Right lobe of liver (tissue), 6 donors: ENCODE data around the gene BMP2. TPM values are rescaled to one million over a fixed set of nuclear protein-coding genes. Genes with fewer than 3 reads are reported as not detected.

ENCODE experiments used
- ATAC-seq, 4 donors: fragments of 200-7000 bp; cut with Tn5 transposase; one replicate each; pipeline ENCODE4 v1.9.1; 2020; ENCODE audit warnings: mild to moderate bottlenecking in 4 of 4, moderate library complexity in 4 of 4
- DNase-seq, 3 donors: peaks; one replicate each; pipeline ENCODE4 v3.0.0-alpha.2; 2020
- H3K27ac ChIP-seq, 3 donors: fragments of 200-600 bp; one replicate each; pipeline ENCODE4 v1.8.0; 2022
- H3K27me3 ChIP-seq, 2 donors: fragments of 200-600 bp; one replicate each; pipeline ENCODE4 v1.8.0; 2022
- H3K36me3 ChIP-seq, 4 donors: fragments of 200-600 bp; sonication (generic) in 1 of 4; one replicate each; pipeline versions ENCODE4 v1.5.1 to v1.8.0; 2017 to 2022; ENCODE audit warnings: control low read depth in 1 of 4
- H3K4me1 ChIP-seq, 4 donors: fragments of 200-600 bp; sonication (generic) in 1 of 4; one replicate each; pipeline versions ENCODE4 v1.5.1 to v1.8.0; 2017 to 2022; ENCODE audit warnings: control low read depth in 1 of 4
- H3K4me3 ChIP-seq, 3 donors: fragments of 200-600 bp; one replicate each; pipeline ENCODE4 v1.8.0; 2022
- H3K9me3 ChIP-seq, 4 donors: fragments of 200-600 bp; sonication (generic) in 1 of 4; one replicate each; pipeline versions ENCODE4 v1.5.1 to v1.8.0; 2017 to 2022; ENCODE audit warnings: control low read depth in 1 of 4
- POLR2A ChIP-seq: fragments of 450-650 bp; IDR thresholded peaks from one replicate; pipeline ENCODE4 v1.6.1; 2017; ENCODE audit warnings: antibody characterized with exemption, mild to moderate bottlenecking
- WGBS: methylation state at CpG from one replicate; pipeline ENCODE4 v1.1.6; 2018; ENCODE audit warnings: low coverage, low lambda C conversion rate; ENCODE audit not compliant: insufficient coverage; ENCODE audit errors: missing lambda C conversion rate; 5-methylcytosine and 5-hydroxymethylcytosine counted together
- intact Hi-C, 2 donors: fragments of 100-400 bp; cut with DNase I; formaldehyde crosslinking; loops; one replicate each; pipeline versions ENCODE4 v1.11.2 to v1.14.1; 2022
- total RNA-seq, 6 experiments: library from RNA; depleted of rRNA in 2 of 6; stranded (reverse); fragments of >200 nt in 2 of 6; fragmentation: NEBNext Ultra II Directional in 3 of 6; extraction: Animal tissue kit (Norgen Biotek cat#: 25700) in 3 of 6; gene quantifications; one replicate each; pipeline versions ENCODE4 v1.1.0 to v1.2.4, GENCODE V29; 2016 to 2023
- TF ChIP-seq, protein P1 (sequence below), 4 donors: fragments of 200-600 bp in 3 of 4; fragments of 450-650 bp in 1 of 4; IDR thresholded peaks; one replicate each; pipeline versions ENCODE4 v1.5.1 to v1.8.0; 2016 to 2022; ENCODE audit warnings: antibody characterized with exemption in 4 of 4, mild to moderate bottlenecking in 2 of 4
- donor health status: DM: no; HTN: yes; CAD: no.
- donor health status: DM: no; HTN: no; CAD: no.
- donor health status: DM: no; HTN: no; CAD: no.
- donor health status: DM: no; HTN: yes; CAD: no.
- donor health status: DM: no; HTN: yes; CAD: no.

BMP2 gene
- total RNA-seq, 6 experiments from 2014 or later: 1.4 to 9.3 (median 4.9) TPM

DNA sequence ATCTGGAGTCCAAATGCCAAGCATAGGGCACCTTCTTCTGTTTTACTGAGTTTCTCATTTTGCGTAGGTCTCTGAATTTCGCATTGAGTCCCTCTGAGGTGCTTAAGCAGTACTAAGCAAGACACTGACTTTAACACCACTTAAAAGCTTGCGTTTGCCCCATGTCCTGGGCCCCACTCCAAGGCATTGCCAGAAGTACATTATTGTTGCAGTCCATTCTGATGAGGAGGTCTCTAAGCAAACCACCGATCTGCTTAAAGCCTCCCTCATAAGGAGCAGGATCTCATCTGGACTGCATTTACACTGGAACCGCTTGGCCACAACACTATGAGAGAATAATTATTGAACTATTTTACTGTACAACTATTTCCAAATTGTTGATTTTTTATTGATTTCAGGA is 16.3 kb downstream of the BMP2 start:
- Histone ChIP-seq H3K27ac (no peak overlapping the region), H3K36me3 (no peaks in the 10 kb centered on the region), H3K4me1 (peaks cover 0 to 9% (median 0%) of the 10 kb centered on the region in 4 donors), H3K27me3 (no peaks in the 10 kb centered on the region), H3K9me3 (no peaks in the 10 kb centered on the region), H3K4me3 (no peak overlapping the region)
- no peak for TF ChIP-seq POLR2A
- TF ChIP-seq, protein P1, sequence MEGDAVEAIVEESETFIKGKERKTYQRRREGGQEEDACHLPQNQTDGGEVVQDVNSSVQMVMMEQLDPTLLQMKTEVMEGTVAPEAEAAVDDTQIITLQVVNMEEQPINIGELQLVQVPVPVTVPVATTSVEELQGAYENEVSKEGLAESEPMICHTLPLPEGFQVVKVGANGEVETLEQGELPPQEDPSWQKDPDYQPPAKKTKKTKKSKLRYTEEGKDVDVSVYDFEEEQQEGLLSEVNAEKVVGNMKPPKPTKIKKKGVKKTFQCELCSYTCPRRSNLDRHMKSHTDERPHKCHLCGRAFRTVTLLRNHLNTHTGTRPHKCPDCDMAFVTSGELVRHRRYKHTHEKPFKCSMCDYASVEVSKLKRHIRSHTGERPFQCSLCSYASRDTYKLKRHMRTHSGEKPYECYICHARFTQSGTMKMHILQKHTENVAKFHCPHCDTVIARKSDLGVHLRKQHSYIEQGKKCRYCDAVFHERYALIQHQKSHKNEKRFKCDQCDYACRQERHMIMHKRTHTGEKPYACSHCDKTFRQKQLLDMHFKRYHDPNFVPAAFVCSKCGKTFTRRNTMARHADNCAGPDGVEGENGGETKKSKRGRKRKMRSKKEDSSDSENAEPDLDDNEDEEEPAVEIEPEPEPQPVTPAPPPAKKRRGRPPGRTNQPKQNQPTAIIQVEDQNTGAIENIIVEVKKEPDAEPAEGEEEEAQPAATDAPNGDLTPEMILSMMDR (IDR thresholded peaks at IDR 0.05): no peak
- 91% methylated on average over 4 of the region's 5 CpGs for WGBS
- DNase-seq: no peak
- intact Hi-C loops: no loop called here
- ATAC-seq: no peak

DNA sequence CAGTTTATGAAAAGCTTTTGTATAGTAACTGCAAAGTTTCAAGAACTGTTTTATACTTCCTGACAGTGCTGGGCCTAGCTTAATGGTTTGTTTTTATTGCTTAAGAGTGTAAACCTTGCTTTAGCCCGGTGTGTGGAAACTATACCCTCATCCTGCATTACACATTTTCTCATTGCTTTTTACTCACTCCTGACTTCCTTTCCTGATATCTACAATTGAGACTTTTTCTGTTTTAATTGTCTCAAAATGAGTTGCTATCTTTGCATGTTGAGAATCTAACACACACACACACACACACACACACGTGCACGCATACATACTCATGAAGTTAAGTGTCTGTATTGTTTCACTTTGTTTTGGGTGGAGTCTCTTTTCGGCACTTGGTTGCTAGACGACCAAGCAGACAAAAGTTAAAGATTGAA is 16.7 kb downstream of the BMP2 start:
- Histone ChIP-seq H3K4me3 (no peak overlapping the region), H3K27me3 (no peaks in the 10 kb centered on the region), H3K9me3 (no peaks in the 10 kb centered on the region), H3K4me1 (peaks cover 0 to 9% (median 0%) of the 10 kb centered on the region in 4 donors), H3K36me3 (no peaks in the 10 kb centered on the region), H3K27ac (no peak overlapping the region)
- 68% methylated on average over 5 of the region's 5 CpGs for WGBS
- TF ChIP-seq POLR2A: no peak
- TF ChIP-seq, protein P1 (IDR thresholded peaks at IDR 0.05): no peak
- no peak for ATAC-seq
- intact Hi-C loops: no loop called here
- no peak for DNase-seq

DNA sequence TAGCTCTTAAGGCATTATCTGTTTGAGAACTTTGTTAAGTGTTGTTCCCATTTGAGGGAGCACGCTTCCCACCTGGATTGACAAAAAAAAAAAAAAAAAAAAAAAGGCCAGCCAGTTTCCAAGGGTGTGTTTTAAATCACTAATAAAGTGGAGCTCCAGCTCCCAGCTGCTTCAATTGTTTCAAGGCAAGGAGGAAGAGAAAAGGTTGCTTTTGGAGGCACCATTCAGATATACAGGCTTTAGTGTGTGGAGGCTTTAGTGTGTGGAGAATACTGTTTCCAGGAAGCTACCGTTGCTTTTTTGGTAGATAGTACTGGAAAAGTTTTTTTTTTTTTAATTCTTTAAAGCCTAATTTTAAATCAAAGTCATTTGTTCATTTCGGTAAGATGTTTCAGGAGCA is 17.3 kb downstream of the BMP2 start:
- no peak for ATAC-seq

GRCh38 chr20:6786548-6786947 is 19.1 kb downstream of the BMP2 start:
- no peak for ATAC-seq
- 75% methylated on average over 1 of the region's 2 CpGs for WGBS
- intact Hi-C loops: no loop called here

More for the DNA sequence above, 17.3 kb downstream of the BMP2 start:
- WGBS: 77% methylated on average over 3 of the region's 3 CpGs
- H3K4me3 ChIP-seq: no peak overlapping the region
- H3K36me3 ChIP-seq: no peaks in the 10 kb centered on the region
- H3K9me3 ChIP-seq: no peaks in the 10 kb centered on the region
- intact Hi-C loops: no loop called here
- DNase-seq: no peak
- no peak overlapping the region for H3K27ac ChIP-seq
- no peaks in the 10 kb centered on the region for H3K27me3 ChIP-seq
- TF ChIP-seq, protein P1 (IDR thresholded peaks at IDR 0.05): no peak
- no peak for TF ChIP-seq POLR2A
- H3K4me1 ChIP-seq: peaks cover 0 to 9% (median 0%) of the 10 kb centered on the region in 4 donors

More at GRCh38 chr20:6786548-6786947, 19.1 kb downstream of the BMP2 start:
- Histone ChIP-seq H3K36me3 (no peaks in the 10 kb centered on the region), H3K27ac (no peak overlapping the region), H3K9me3 (no peaks in the 10 kb centered on the region), H3K27me3 (no peaks in the 10 kb centered on the region), H3K4me3 (no peak overlapping the region), H3K4me1 (no peaks in the 10 kb centered on the region)
- TF ChIP-seq, protein P1 (IDR thresholded peaks at IDR 0.05): no peak
- no peak for TF ChIP-seq POLR2A
- DNase-seq: no peak
